ENCODE results near the gene CD1D. TPM values are rescaled to one million over a fixed set of nuclear protein-coding genes. Genes with fewer than 3 reads are reported as not detected.

The CD1D gene
- 1.00 and 5.5 TPM in 2 replicates for total RNA-seq

DNA sequence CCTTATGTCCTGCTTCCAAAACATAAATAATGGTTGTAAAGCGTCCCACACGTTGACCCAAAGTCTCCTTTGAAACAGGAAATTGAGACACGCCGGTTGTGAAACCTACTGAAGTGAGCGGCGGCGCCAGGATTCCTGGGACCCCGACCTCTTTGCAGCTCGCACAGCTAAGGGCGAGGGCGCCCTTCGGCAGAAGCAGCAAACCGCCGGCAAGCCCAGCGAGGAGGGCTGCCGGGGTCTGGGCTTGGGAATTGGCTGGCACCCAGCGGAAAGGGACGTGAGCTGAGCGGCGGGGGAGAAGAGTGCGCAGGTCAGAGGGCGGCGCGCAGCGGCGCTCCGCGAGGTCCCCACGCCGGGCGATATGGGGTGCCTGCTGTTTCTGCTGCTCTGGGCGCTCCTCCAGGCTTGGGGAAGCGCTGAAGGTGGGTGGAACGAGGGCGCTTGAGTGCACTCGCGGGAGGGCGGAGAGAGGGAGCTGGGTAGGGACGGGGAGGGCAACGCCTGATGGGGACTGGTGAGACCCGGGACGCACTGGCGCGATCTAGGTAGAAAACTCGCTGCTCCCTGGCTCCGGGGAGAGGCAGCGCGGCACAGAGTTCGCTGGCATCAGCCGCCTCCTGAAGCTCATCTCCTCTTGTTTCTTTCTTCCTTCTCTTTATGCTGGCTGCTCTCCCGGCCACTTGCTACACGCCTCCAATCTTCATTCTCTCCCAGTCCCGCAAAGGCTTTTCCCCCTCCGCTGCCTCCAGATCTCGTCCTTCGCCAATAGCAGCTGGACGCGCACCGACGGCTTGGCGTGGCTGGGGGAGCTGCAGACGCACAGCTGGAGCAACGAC, at the start of gene CD1D:
TSS of gene CD1D (plus strand) at position 155 of the 836 bp plus-strand sequence. CDS start at position 362, 207 bp downstream.

Other genes with a start within 250 kb of the CD1D start
- 44.4 and 85.4 TPM in 2 replicates for gene KIRREL1, start 187.2 kb upstream of the CD1D start, total RNA-seq
- not detected in 2 replicates for gene CD1A, start 73.5 kb downstream of the CD1D start, total RNA-seq
- not detected in 2 replicates for gene CD1C, start 109.0 kb downstream of the CD1D start, total RNA-seq
- gene CD1B, start 150.6 kb downstream of the CD1D start, total RNA-seq: not detected in 2 replicates
- not detected in 2 replicates for gene CD1E, start 173.0 kb downstream of the CD1D start, total RNA-seq
- not detected in 2 replicates for gene OR10T2, start 218.6 kb downstream of the CD1D start, total RNA-seq
- not detected in 2 replicates for gene OR10K2, start 245.3 kb downstream of the CD1D start, total RNA-seq